Right lobe of liver (tissue), 6 donors: ENCODE data around the gene KLHL8. TPM values are rescaled to one million over a fixed set of nuclear protein-coding genes. Genes with fewer than 3 reads are reported as not detected.
A peak's percentile ranks its signal among the peaks of the same experiment; 100 is the strongest.

Experiments used
- ATAC-seq, 4 donors: fragments of 200-7000 bp; cut with Tn5 transposase; one replicate each; pipeline ENCODE4 v1.9.1; 2020; ENCODE audit warnings: mild to moderate bottlenecking in 4 of 4, moderate library complexity in 4 of 4
- DNase-seq, 3 donors: peaks; one replicate each; pipeline ENCODE4 v3.0.0-alpha.2; 2020
- H3K27ac ChIP-seq, 3 donors: fragments of 200-600 bp; one replicate each; pipeline ENCODE4 v1.8.0; 2022
- H3K27me3 ChIP-seq, 2 donors: fragments of 200-600 bp; one replicate each; pipeline ENCODE4 v1.8.0; 2022
- H3K36me3 ChIP-seq, 4 donors: fragments of 200-600 bp; sonication (generic) in 1 of 4; one replicate each; pipeline versions ENCODE4 v1.5.1 to v1.8.0; 2017 to 2022; ENCODE audit warnings: control low read depth in 1 of 4
- H3K4me1 ChIP-seq, 4 donors: fragments of 200-600 bp; sonication (generic) in 1 of 4; one replicate each; pipeline versions ENCODE4 v1.5.1 to v1.8.0; 2017 to 2022; ENCODE audit warnings: control low read depth in 1 of 4
- H3K4me3 ChIP-seq, 3 donors: fragments of 200-600 bp; one replicate each; pipeline ENCODE4 v1.8.0; 2022
- H3K9me3 ChIP-seq, 4 donors: fragments of 200-600 bp; sonication (generic) in 1 of 4; one replicate each; pipeline versions ENCODE4 v1.5.1 to v1.8.0; 2017 to 2022; ENCODE audit warnings: control low read depth in 1 of 4
- CTCF ChIP-seq, 4 donors: fragments of 200-600 bp in 3 of 4; fragments of 450-650 bp in 1 of 4; IDR thresholded peaks; one replicate each; pipeline versions ENCODE4 v1.5.1 to v1.8.0; 2016 to 2022; ENCODE audit warnings: antibody characterized with exemption in 4 of 4, mild to moderate bottlenecking in 2 of 4
- POLR2A ChIP-seq: fragments of 450-650 bp; IDR thresholded peaks from one replicate; pipeline ENCODE4 v1.6.1; 2017; ENCODE audit warnings: antibody characterized with exemption, mild to moderate bottlenecking
- WGBS: methylation state at CpG from one replicate; pipeline ENCODE4 v1.1.6; 2018; ENCODE audit warnings: low coverage, low lambda C conversion rate; ENCODE audit not compliant: insufficient coverage; ENCODE audit errors: missing lambda C conversion rate; 5-methylcytosine and 5-hydroxymethylcytosine counted together
- intact Hi-C, 2 donors: fragments of 100-400 bp; cut with DNase I; formaldehyde crosslinking; loops; one replicate each; pipeline versions ENCODE4 v1.11.2 to v1.14.1; 2022
- total RNA-seq, 6 experiments: library from RNA; depleted of rRNA in 2 of 6; stranded (reverse); fragments of >200 nt in 2 of 6; fragmentation: NEBNext Ultra II Directional in 3 of 6; extraction: Animal tissue kit (Norgen Biotek cat#: 25700) in 3 of 6; gene quantifications; one replicate each; pipeline versions ENCODE4 v1.1.0 to v1.2.4, GENCODE V29; 2016 to 2023
- donor health status: DM: no; HTN: yes; CAD: no.
- donor health status: DM: no; HTN: no; CAD: no.
- donor health status: DM: no; HTN: no; CAD: no.
- donor health status: DM: no; HTN: yes; CAD: no.
- donor health status: DM: no; HTN: yes; CAD: no.

Gene KLHL8
- total RNA-seq, 6 experiments from 2014 or later = 5.5 to 9.6 (median 7.2) TPM

DNA sequence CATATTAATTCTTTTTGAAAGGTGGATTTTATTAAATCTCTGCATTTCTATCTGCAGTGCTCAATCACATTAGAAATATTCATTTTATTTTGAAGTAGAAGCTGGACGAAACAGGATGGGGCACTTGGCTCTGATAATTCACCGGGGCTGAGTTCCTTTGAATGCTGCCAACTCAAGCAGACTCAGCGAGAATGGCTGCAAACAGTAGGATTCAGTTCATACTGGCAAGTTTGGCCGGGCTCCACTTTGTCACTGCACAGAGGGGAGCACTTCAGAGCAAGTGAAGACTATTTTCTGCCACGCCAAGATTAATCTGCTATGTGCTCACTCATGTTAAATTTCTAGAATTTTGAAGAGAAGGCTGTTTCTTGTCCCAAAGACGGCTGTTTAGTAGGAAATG, 30.7 kb upstream of the KLHL8 start:
- H3K4me1 ChIP-seq = peaks cover 0 to 14% (median 0%) of the 10 kb centered on the region in 4 donors
- H3K9me3 ChIP-seq = no peaks in the 10 kb centered on the region
- no peak overlapping the region for H3K27ac ChIP-seq
- no peaks in the 10 kb centered on the region for H3K36me3 ChIP-seq
- no peaks in the 10 kb centered on the region for H3K27me3 ChIP-seq
- no peak overlapping the region for H3K4me3 ChIP-seq
- TF ChIP-seq POLR2A (no peak), CTCF (IDR thresholded peaks at IDR 0.05) (no peak)
- peak; percentile 85 to 97 (median 88) for ATAC-seq
- intact Hi-C loops = no loop called here
- DNase-seq = peak; percentile 34 to 76 (median 67)
- 14% methylated on average over 6 of the region's 6 CpGs for WGBS

GRCh38 chr4:87250294-87250693, 29.9 kb upstream of the KLHL8 start:
- intact Hi-C loops = no loop called here
- no peak for TF ChIP-seq CTCF (IDR thresholded peaks at IDR 0.05)
- H3K27me3 ChIP-seq = no peaks in the 10 kb centered on the region
- H3K36me3 ChIP-seq = no peaks in the 10 kb centered on the region
- H3K27ac ChIP-seq = no peak overlapping the region
- H3K9me3 ChIP-seq = no peaks in the 10 kb centered on the region
- H3K4me1 ChIP-seq = peaks cover 0 to 14% (median 0%) of the 10 kb centered on the region in 4 donors
- no peak overlapping the region for H3K4me3 ChIP-seq
- WGBS = 71% methylated on average over 5 of the region's 5 CpGs
- no peak for DNase-seq
- ATAC-seq = peak in 1 of 4 donors; percentile 62

DNA sequence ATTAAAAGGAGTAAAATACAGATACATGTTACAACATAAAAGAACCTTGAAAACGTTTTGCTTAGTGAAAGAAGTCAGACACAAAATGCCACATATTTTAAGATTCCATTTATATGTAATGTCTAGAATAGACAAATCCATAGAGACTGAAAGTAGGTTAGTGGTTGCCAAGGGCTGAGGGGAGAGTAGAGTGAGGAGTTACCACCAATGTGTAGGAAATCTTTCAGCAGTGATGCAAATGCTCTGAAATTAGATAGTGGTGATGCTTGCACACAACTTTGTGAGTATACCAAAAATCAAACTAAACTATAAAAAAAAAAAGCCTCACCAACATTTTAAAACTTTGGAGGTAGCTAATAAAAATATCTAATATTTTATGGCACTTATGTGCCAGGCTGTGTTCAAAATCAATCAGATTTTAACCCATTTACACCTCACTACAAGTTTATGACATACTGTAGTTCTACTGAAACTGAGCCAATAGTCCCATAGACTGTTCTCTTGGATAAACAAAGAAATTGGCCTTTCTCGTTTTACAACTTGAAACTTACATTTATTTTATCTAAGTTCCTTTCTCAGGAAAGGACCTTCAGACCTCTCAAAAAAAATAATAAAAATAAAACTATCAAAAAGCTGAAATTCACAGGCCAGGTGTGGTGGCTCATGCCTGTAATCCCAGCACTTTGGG, 29.1 kb upstream of the KLHL8 start:
- no peak for DNase-seq
- no peak overlapping the region for H3K4me3 ChIP-seq
- WGBS = 33% methylated on average over 2 of the region's 2 CpGs
- peaks cover 0 to 14% (median 0%) of the 10 kb centered on the region in 4 donors for H3K4me1 ChIP-seq
- H3K9me3 ChIP-seq = no peaks in the 10 kb centered on the region
- H3K27me3 ChIP-seq = no peaks in the 10 kb centered on the region
- intact Hi-C loops = loop anchor here in 1 of 2 donors (10.0 kb wide), 1 partner anchor 335 kb away; no protein-coding TSS in a partner anchor
- no peak for ATAC-seq
- no peak overlapping the region for H3K27ac ChIP-seq
- no peak for TF ChIP-seq CTCF (IDR thresholded peaks at IDR 0.05)
- TF ChIP-seq POLR2A = no peak
- H3K36me3 ChIP-seq = no peaks in the 10 kb centered on the region

DNA sequence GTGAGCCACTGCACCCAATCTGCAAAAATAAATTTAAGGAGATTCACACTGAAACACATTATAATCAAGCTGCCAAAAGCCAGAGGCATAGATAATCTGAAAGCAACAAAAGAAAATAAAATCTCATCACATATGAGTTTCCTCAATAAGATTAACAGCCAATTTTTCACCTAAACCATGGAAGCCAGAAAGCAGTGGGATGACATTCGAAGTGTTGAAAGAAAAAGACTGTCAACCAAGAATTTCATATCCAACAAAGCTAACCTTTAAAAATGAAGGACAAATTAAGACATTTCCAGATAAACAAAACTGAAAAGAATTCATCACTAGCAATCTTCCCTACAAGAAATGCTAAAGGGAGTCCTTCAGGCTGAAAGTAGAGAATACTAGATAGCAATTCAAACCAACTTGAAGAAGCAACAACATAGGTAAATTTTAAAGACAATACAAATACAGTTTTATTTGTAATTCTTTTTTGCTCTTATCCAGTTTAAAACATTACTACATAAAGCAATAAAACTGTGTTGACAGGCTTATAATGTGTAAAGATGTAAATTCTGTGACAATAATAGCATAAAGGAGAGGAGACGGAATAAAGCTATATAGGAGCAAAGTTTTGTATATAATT, 23.1 kb upstream of the KLHL8 start:
- Histone ChIP-seq H3K4me1 (no peaks in the 10 kb centered on the region), H3K27ac (no peak overlapping the region), H3K9me3 (peaks cover 0 to 9% (median 0%) of the 10 kb centered on the region in 4 donors), H3K36me3 (no peaks in the 10 kb centered on the region), H3K27me3 (no peaks in the 10 kb centered on the region), H3K4me3 (no peak overlapping the region)
- WGBS = 86% methylated on average over 2 of the region's 2 CpGs
- intact Hi-C loops = loop anchor here in 1 of 2 donors (10.0 kb wide), 1 partner anchor 329 kb away; no protein-coding TSS in a partner anchor
- DNase-seq = no peak
- ATAC-seq = no peak
- TF ChIP-seq CTCF (IDR thresholded peaks at IDR 0.05) (no peak), POLR2A (no peak)
